ENCODE results near the gene THRSP.
"Not testable (repeated sequence)": the region's sequence is repeated elsewhere in the genome, so short reads cannot be mapped to it uniquely, and the experiment has no call there.

The THRSP gene

DNA sequence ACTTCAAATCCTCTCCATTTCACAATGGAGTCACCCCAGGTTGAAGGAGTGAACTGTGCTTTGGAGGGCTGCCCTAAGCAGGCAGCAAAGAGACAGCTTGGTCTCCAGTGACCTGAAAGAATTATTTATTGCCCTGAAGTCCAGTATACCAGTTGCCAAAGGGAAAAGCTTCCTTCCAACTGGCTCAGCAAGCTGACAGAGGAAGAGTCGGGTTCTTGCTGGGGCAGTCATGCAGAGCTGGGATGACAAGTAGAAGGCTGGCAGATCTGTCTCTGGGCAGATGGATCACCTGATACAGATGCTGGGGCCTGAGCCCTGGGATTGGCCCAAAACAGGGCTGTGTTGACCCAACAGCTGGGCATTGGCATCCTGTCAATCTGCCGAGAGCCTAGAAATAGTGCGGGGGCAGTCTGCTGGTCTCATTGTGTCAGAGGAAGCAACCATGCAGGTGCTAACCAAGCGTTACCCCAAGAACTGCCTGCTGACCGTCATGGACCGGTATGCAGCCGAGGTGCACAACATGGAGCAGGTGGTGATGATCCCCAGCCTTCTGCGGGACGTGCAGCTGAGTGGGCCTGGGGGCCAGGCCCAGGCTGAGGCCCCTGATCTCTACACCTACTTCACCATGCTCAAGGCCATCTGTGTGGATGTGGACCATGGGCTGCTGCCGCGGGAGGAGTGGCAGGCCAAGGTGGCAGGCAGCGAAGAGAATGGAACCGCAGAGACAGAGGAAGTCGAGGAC, at the start of gene THRSP:
Gene THRSP (plus strand): TSS at position 422 of the 742 bp plus-strand sequence. CDS start 21 bp downstream, at position 443.
- no peak for DNase-seq

DNA sequence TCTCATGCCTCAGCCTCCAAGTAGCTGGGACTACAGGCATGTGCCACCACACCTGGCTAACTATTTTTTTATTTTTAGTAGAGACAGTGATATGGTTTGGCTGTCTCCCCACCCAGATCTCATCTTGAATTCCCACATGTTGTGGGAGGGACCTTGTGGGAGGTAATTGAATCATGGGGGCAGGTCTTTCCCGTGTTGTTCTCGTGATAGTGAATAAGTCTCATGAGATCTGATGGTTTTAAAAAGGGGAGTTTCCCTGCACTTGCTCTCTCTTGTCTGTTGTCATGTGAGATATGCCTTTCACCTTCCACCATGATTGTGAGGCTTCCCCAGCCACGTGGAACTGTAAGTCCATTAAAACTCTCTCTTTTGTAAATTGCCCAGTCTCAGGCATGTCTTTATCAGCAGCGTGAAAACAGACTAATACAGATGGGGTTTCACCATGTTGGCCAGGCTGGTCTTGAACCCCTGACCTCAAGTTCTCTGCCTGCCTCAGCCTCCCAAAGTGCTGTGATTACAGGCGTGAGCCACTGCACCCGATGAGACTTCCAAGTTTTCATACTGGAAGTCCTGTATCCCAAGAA, 48.6 kb upstream of the THRSP start:
- not testable (repeated sequence) for DNase-seq

DNA sequence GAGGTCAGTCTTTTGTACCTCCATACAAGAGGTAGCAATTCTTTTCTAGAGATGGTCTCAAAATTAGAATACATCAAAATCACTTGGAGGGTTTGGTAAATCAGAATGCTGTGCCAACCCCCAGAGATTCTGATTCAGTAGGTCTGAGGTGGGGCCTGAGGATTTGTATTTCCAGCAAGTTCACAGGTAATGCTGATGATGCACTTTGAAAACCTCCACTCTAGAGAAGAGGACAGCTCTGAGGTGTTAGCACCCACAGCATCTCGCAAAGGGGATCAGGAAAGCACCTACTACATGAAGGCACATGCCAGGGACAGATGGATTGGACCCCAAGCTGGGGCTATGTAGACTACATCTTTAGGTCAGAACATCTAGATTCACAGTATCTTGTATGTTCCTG, 47.8 kb upstream of the THRSP start:
- DNase-seq: no peak

- DNase-seq: no peak
Observed at GRCh38 chr11:78019808-78020207, 43.9 kb upstream of the THRSP start.

DNA sequence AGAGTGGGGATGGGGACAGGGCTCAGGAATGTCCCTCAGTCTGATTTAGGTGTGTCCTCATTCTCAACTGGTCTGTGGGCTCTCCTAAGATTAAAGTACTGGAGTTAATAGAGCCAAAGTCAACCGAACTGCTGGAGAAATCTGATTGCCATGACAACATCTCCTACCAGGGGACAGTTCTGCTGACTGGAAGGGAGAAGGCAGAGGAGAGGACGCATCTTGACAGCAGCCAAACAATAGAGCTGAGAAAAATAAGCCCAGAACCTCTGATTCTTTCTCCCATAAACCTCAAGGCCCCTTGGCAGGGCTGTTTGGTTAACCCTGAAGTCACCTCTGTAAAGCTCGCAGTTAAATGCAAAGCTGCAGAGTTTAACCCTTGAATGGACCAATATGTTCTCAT, 43.4 kb upstream of the THRSP start:
- no peak for DNase-seq

DNA sequence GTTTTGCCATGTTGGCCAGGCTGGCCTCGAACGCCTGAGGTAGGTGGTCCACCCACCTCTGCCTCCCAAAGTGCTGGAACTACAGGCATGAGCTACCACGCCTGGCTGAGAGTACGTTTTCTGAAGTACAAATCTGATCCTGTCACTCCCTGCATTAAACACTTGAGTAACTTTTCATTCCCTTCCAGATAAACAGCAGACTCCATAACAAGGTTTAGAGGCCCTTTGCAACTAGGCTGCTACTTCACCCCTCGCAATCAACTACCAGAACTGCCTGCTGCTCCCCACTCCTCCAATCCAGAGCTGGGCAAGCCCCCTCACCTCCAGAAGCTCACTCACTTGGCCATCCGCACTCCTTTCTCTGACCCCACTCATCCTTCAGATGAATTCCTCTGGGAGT, 42.0 kb upstream of the THRSP start:
- DNase-seq: no peak

GRCh38 chr11:78022397-78023396, 41.0 kb upstream of the THRSP start, which contains the start of gene KCTD14:
Gene KCTD14, minus strand, starts transcription at chr11:78023276. Its CDS starts 27 bp downstream, at chr11:78023249.
- no peak for DNase-seq

DNA sequence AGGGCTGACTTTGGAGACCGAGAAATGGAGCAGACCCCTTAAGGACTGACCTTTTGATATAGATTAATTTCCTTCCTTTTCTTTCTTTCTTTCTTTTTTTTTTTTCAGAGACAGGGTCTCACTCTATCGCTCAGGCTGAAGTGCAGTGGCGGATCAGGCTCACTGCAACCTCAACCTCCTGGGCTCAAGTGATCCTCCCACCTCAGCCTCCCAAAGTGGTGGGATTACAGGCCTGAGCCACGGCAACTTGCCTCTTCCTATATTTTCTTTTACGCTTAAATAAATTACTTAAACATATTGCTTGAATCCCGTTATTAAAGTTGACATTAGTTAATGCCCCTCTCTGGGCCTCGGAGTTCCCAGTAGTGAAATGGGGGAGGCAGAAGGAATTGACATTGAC, 40.2 kb upstream of the THRSP start:
- DNase-seq: no peak

DNA sequence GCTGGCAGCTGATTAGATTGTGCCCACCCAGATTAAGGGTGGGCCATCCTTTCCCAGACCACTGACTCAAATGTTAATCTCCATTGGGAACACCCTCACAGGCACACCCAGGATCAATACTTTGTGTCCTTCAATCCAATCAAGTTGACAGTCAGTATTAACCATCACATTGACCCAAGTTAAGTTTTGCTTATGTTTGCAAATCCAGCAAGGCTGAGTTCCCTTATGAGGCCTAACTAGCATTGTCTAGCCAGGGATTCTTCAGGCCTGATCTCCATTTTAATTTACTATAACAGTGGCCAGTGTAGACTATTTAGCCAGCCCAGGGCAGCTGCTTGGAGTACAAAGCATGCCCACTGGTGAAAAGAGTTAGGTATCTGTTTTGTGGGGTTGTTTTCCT, 38.3 kb upstream of the THRSP start:
- DNase-seq: no peak

DNA sequence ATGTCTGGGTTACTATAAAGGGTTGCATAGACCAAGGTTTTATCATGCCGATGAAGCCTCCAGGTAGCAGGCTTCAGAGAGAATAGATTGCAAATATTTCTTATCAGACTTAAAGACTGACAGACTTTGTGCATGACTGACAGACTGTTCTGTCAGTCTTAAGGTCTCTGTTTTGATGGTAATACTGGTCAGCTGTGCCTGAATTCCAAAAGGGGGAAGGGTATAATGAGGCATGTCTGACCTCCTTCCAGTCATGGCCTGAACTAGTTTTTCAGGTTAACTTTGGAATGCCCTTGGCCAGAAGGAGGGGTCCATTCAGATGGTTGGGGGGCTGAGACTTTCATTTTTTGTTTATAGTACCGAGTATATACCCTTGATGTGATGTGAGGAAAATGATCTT, 35.9 kb upstream of the THRSP start:
- no peak for DNase-seq

GRCh38 chr11:78028423-78028822, 35.2 kb upstream of the THRSP start:
- DNase-seq: not testable (repeated sequence)

DNA sequence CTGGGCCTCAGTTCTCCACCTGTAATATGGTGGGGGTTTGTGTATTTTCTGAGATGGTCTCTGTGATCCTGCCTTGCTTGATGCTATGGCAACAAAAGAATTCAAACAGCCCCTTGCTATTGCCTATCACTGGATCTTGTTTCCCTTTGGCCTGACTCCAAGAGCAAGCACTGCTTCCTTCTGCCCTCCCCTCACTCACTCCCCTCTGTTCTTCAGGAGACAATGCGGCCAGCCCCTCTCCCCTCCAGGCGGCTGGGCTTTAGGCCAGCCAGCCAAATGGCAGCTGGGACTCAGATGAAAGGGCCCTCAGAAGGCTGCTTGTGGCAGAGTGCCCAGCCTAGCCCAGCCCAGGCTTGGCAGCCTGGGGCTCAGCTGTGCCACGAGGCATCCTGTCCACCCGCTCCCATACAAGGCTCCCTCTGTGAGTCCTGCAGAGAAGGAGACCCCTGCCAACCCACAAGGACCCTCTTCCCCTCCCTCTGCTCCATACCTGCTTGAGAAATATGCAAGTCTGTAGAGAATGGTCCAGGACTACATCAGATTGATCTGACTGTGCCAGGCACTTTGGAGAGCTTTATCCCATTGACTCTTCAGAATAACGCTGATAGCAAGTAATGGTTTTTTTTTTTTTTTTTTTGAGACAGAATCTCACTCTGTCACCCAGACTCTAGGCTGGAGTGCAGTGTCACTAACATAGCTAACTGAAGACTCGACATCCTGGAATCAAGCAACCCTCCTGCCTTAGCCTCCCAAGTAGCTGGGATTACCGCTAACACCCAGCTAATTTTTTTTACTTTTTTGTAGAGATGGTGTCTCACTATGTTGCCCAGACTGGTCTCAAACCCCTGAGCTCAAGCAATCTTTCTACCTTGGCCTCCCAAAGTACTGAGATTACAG, 33.0 kb upstream of the THRSP start:
- DNase-seq: peak in 1 of 2 donors; percentile 61

DNA sequence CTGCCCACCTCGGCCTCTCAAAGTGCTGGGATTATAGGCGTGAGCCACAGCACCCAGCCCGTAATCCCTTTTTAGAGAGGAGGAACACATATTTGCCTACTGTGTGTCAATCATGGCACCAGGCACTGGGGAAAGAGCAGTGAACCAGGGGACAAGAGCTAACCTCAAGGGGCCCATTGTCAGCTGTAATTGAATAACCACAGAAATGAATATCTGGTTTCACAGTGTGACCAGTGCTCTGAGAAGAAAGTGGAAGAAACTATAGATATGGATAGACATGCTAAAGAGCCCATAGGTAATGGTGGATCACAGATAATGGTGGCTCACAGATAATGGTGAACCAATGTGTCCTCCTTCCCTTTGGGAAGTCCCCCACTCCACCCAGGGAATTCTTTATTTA, 32.0 kb upstream of the THRSP start:
- DNase-seq: no peak

GRCh38 chr11:78032090-78032489, 31.6 kb upstream of the THRSP start:
- DNase-seq: no peak

DNA sequence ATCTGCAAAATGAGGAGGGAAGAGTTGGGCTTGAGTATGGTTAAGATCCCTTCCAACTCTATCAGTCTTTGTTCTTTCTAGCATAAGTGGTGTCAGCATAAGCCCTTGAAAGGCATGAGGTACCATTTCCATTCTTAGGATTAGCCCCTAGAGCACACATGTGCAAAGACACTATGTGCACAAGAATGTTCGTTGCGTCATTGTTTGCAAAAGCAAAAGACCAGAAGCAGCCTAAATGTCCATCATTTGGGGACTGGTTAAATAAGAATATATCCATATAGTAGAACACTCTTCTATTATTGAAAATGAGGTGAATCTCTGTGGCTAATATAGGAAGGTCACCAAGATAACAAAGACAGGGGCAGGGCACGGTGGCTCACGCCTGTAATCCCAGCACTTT, 30.6 kb upstream of the THRSP start:
- DNase-seq: no peak

DNA sequence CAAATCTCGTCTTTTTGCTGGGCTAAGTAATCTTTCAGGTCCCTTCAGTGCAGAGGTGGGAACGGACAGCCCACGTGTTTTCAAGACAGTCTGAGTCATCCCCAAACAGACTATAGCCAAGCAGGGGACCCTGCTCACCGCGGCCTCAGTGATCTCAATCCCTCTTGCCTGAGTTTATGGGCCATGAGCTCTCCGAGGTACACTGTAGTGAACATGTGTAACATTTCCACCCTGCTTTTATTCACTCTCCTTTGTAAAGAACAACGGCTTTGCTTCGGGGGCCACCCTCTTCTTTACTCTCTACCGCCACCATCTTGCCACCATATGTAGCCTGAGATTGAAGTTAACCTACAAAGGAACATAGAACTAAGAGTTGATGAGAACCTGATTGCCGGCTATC, 29.0 kb upstream of the THRSP start:
- no peak for DNase-seq

- no peak for DNase-seq
Observed at GRCh38 chr11:78036313-78036712, 27.3 kb upstream of the THRSP start.

- DNase-seq: no peak
Observed at GRCh38 chr11:78037056-78037455, 26.6 kb upstream of the THRSP start.

GRCh38 chr11:78037825-78038620, 25.6 kb upstream of the THRSP start:
- no peak for DNase-seq

- DNase-seq: no peak
Observed at GRCh38 chr11:78038697-78039313, 24.9 kb upstream of the THRSP start.

DNA sequence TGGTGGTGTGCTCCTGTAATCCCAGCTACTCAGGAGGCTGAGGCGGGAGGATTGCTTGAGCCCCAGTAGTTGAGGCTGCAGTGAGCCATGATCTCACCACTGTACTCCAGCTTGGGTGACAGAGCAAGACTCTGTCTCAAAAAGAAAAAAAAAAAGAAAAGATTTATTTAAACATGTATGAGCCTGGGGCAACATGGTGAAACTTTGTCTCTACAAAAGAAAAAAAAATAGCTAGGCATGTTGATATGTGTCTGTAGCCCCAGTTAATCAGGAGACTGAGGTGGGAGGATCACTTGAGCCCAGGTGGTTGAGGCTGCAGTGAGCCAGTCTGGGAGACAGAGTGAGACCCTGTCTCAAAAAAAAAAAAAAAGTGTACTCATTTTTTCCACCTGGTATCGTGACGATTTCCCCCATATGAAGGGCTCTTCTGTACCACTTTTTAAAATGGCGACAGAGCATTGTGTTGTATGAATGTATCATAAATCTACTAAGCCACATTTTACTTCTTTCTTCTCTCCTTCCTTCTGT, 24.2 kb upstream of the THRSP start:
- DNase-seq: no peak
